ENCODE data around the gene ATCAY.
"Not testable (repeated sequence)": the region's sequence is repeated elsewhere in the genome, so short reads cannot be mapped to it uniquely, and the experiment has no call there.

ATCAY gene

GRCh38 chr19:3857449-3858003 is 23.0 kb upstream of the ATCAY start:
- no peak for DNase-seq

GRCh38 chr19:3860499-3860898 is 20.0 kb upstream of the ATCAY start:
- no peak for DNase-seq

GRCh38 chr19:3862826-3863500 is 17.5 kb upstream of the ATCAY start:
- DNase-seq = no peak

GRCh38 chr19:3863648-3864047 is 16.8 kb upstream of the ATCAY start:
- DNase-seq = no peak

- no peak for DNase-seq
These were observed 13.4 kb upstream of the ATCAY start for GRCh38 chr19:3866910-3867638.

GRCh38 chr19:3867971-3868769 is 12.3 kb upstream of the ATCAY start:
- DNase-seq = no peak

- peak; percentile 51 for DNase-seq
These were observed 11.6 kb upstream of the ATCAY start, which contains the start of gene ZFR2 for GRCh38 chr19:3868770-3869456. Gene ZFR2 (minus strand): TSS chr19:3869038. CDS start chr19:3869017, 21 bp downstream.

GRCh38 chr19:3873151-3873550 is 7.3 kb upstream of the ATCAY start:
- DNase-seq = no peak

GRCh38 chr19:3874695-3875094 is 5.8 kb upstream of the ATCAY start:
- not testable (repeated sequence) for DNase-seq

GRCh38 chr19:3879656-3880055 is 829 bp upstream of the ATCAY start:
- DNase-seq = no peak

- no peak for DNase-seq
These were observed 971 bp downstream of the ATCAY start for GRCh38 chr19:3881272-3882040.

- no peak for DNase-seq
These were observed 1.5 kb downstream of the ATCAY start for GRCh38 chr19:3882041-3882384.

GRCh38 chr19:3890591-3890990 is 10.1 kb downstream of the ATCAY start:
- DNase-seq = no peak

- DNase-seq = no peak
These were observed 13.2 kb downstream of the ATCAY start for GRCh38 chr19:3893509-3894179.

- not testable (repeated sequence) for DNase-seq
These were observed 14.5 kb downstream of the ATCAY start for GRCh38 chr19:3894959-3895358.

GRCh38 chr19:3895788-3896187 is 15.3 kb downstream of the ATCAY start:
- no peak for DNase-seq

GRCh38 chr19:3897936-3898335 is 17.5 kb downstream of the ATCAY start:
- no peak for DNase-seq

GRCh38 chr19:3898426-3898825 is 17.9 kb downstream of the ATCAY start:
- DNase-seq = no peak

- DNase-seq = no peak
These were observed 19.2 kb downstream of the ATCAY start for GRCh38 chr19:3899531-3900294.

GRCh38 chr19:3902317-3902973 is 22.0 kb downstream of the ATCAY start:
- no peak for DNase-seq
